Activated T-helper 1 cell treated with anti-CD3 and anti-CD28 coated beads, Interleukin-12 subunit alpha, Interleukin-12 subunit beta, Interleukin-2, Interleukin-4 antibody, amounts not matched to agents 30 ng/mL and 10 ng/mL and 1 ng/mL, durations not matched to agents 14 hours and 24 hours and 36 hours (primary cell): ENCODE data around the gene NUDT4. TPM values are rescaled to one million over a fixed set of nuclear protein-coding genes. Genes with fewer than 3 reads are reported as not detected.

Source experiments
- DNase-seq: peaks from one replicate; pipeline ENCODE4 v3.0.0; 2021; ENCODE audit warnings: low spot score
- H3K27ac Mint-ChIP-seq: one replicate; pipeline ENCODE4 v1.8.0; 2021; ENCODE audit warnings: mild to moderate bottlenecking, mixed read lengths
- H3K27me3 Mint-ChIP-seq: one replicate; pipeline ENCODE4 v1.8.0; 2022; ENCODE audit warnings: mild to moderate bottlenecking, moderate library complexity, mixed read lengths; ENCODE audit not compliant: insufficient read depth
- H3K36me3 Mint-ChIP-seq: one replicate; pipeline ENCODE4 v1.8.0; 2021; ENCODE audit warnings: low read depth, mixed read lengths
- H3K4me1 Mint-ChIP-seq: one replicate; pipeline ENCODE4 v1.8.0; 2021; ENCODE audit warnings: low read depth, mixed read lengths
- H3K4me3 Mint-ChIP-seq: one replicate; pipeline ENCODE4 v1.8.0; 2021; ENCODE audit warnings: mild to moderate bottlenecking, moderate library complexity, mixed read lengths
- H3K9me3 Mint-ChIP-seq: one replicate; pipeline ENCODE4 v1.8.0; 2021; ENCODE audit warnings: mixed read lengths
- intact Hi-C: fragments of 100-400 bp; cut with micrococcal nuclease; formaldehyde crosslinking; loops from one replicate; pipeline ENCODE4 v1.15.1; 2024
- total RNA-seq: library from RNA; stranded (reverse); gene quantifications from 2 replicates; pipeline ENCODE4 v1.2.3, GENCODE V29; 2022

NUDT4 gene
- total RNA-seq, 1 donor from 2014 or later: 94.3 TPM

DNA sequence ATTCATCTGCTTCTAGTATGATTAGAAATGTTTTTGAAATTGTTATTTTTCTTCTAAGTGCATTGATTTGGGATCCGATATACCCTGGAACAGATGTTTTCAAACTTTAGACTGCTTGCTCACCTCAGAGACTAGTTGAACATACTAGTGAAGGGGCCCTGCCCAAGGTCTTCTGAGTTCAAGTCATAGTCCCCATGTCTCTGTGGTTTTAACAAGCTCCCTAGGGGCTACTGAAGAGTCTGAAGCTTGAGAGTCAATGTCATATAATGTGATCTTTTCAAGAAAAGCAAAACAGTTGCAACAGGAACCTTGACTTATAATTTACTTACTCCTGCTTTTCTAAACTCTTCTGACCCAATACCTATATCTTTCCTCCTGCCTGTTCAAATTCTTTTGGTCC is 71.6 kb downstream of the NUDT4 start:
- Mint-ChIP-seq H3K36me3 (no peaks in the 10 kb centered on the region), H3K4me1 (peaks cover 22% of the 10 kb centered on the region), H3K4me3 (no peak overlapping the region), H3K27ac (no peak overlapping the region), H3K9me3 (no peaks in the 10 kb centered on the region), H3K27me3 (peaks cover 6% of the 10 kb centered on the region)
- DNase-seq: no peak
- intact Hi-C loops: loop anchor here (10.0 kb wide), 2 partner anchors 1006 to 1574 kb away; partner anchors contain the start of gene CEP83

DNA sequence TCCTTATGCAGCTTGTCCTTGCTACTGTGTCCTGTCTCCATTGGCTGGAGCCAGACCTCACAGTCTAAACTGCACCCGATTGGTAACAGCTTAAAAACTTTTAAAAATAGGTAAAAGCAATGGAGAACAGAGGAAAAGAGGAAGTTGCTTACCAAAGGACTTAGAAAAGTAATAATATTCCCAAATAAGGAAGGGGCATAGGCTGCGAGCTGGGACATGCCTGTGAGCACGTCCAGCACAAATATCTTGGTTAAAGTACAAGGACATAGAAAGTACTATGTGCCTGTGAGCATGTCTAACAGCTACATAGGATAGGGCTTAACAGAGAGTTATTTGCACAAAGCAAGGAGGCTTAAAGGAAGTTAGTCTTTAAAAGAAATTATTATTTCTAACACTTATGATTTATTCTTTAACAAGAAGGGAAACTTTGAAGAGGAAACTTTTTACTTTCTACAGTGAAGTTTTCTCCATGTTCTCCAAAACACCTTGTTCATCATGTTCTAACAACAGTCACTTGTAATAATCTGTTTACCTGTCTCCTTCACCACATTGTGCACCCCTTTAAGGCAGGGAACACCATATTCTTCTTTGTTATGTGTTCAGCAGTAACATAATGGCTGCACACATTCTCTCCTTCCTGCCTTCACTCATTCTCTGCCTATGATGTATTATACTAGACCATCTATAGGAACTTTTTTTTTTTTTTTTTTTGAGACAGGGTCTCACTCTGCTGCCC is 73.9 kb downstream of the NUDT4 start:
- H3K9me3 Mint-ChIP-seq: no peaks in the 10 kb centered on the region
- H3K4me3 Mint-ChIP-seq: no peak overlapping the region
- no peak overlapping the region for H3K27ac Mint-ChIP-seq
- peaks cover 13% of the 10 kb centered on the region for H3K27me3 Mint-ChIP-seq
- no peaks in the 10 kb centered on the region for H3K36me3 Mint-ChIP-seq
- peaks cover 22% of the 10 kb centered on the region for H3K4me1 Mint-ChIP-seq
- intact Hi-C loops: no loop called here
- DNase-seq: no peak

DNA sequence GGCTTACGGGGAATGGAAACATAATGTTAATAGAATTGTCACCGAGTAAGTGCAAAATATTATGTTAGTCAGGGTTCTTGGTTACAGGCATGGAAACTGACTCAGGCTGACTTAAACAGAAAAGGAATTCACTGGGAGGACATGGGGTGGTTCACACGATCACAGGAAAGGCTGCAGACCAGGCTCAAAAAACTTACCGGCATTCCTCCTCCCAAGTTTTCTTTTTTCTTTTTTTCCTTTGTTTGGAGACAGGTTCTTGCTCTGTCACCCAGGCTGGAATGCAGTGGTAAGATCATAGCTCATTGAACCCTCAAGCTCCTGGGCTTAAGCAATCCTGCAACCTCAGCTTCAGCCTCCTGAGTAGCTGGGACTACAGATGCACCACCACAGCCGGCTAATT is 75.9 kb downstream of the NUDT4 start:
- Mint-ChIP-seq H3K27ac (no peak overlapping the region), H3K4me3 (no peak overlapping the region), H3K36me3 (no peaks in the 10 kb centered on the region), H3K4me1 (peaks cover 10% of the 10 kb centered on the region), H3K9me3 (no peaks in the 10 kb centered on the region), H3K27me3 (peaks cover 13% of the 10 kb centered on the region)
- DNase-seq: no peak
- intact Hi-C loops: no loop called here

DNA sequence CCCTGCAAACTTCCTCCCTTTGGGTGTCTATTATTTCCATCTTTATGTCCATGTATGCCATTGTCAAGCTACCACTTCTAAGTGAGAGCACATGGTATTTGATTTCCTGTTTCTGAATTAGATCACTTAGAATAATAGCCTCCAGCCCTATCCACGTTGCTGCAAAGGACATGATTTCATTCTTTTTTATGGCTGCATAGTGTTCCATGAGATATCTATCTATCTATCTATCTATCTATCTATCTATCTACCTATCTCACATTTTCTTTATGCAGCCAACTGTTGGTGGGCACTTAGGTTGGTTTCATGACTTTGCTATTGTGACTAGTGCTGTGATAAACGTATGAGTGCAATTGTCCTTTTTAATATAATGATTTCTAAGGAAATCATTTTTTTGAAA is 78.4 kb downstream of the NUDT4 start:
- DNase-seq: no peak
- Mint-ChIP-seq H3K36me3 (no peaks in the 10 kb centered on the region), H3K4me1 (no peaks in the 10 kb centered on the region), H3K27ac (no peak overlapping the region), H3K4me3 (no peak overlapping the region), H3K27me3 (peaks cover 11% of the 10 kb centered on the region), H3K9me3 (no peaks in the 10 kb centered on the region)
- intact Hi-C loops: no loop called here

Other genes with a start within 250 kb of the NUDT4 start
- 231 and 239 TPM in 2 replicates for gene UBE2N, start 64.0 kb downstream of the NUDT4 start, total RNA-seq
- gene MRPL42, start 89.6 kb downstream of the NUDT4 start, total RNA-seq: 83.2 and 87.0 TPM in 2 replicates
- 28.2 and 28.8 TPM in 2 replicates for gene SOCS2, start 194.8 kb downstream of the NUDT4 start, total RNA-seq